HepG2 (cell line): ENCODE results near the gene BBIP1. TPM values are rescaled to one million over a fixed set of nuclear protein-coding genes. Genes with fewer than 3 reads are reported as not detected.

Experiments
- ATRX ChIP-seq: sonication (generic); formaldehyde crosslinking; IDR thresholded peaks from 2 replicates; pipeline ENCODE4 v1.4.0; 2020; ENCODE audit warnings: missing genetic modification reagents, borderline replicate concordance
- CHD2 ChIP-seq: IDR thresholded peaks from 2 replicates; pipeline ENCODE4 v1.6.1; 2011; ENCODE audit warnings: low read depth, low read length, improper control_type of control experiment
- DR1 ChIP-seq: sonication (generic); formaldehyde crosslinking; IDR thresholded peaks from 2 replicates; pipeline ENCODE4 v1.8.0; 2021; ENCODE audit warnings: mild to moderate bottlenecking, missing genetic modification reagents, inconsistent platforms
- EED ChIP-seq: sonication (generic); formaldehyde crosslinking; IDR thresholded peaks from 2 replicates; pipeline ENCODE4 v1.5.0; 2020; ENCODE audit warnings: mild to moderate bottlenecking, missing genetic modification reagents
- EHMT2 ChIP-seq: fragments of 200-600 bp; sonication (generic); IDR thresholded peaks from 2 replicates; pipeline ENCODE4 v1.7.0; 2017; ENCODE audit warnings: antibody characterized with exemption, low read depth, low read length, borderline replicate concordance
- ELF3 ChIP-seq: IDR thresholded peaks from 2 replicates; pipeline ENCODE4 v1.6.1; 2016; ENCODE audit warnings: missing genetic modification reagents, missing compliant biosample characterization
- FOXK2 ChIP-seq: fragments of 450-650 bp; IDR thresholded peaks from 2 replicates; pipeline ENCODE4 v1.6.1; 2016
- HHEX ChIP-seq: IDR thresholded peaks from 2 replicates; pipeline ENCODE4 v1.6.1; 2016; ENCODE audit warnings: control low read depth
- JDP2 ChIP-seq: sonication (generic); formaldehyde crosslinking; IDR thresholded peaks from 2 replicates; pipeline ENCODE4 v1.8.1; 2022; ENCODE audit warnings: missing genetic modification reagents, borderline replicate concordance
- KAT7 ChIP-seq: IDR thresholded peaks from 2 replicates; pipeline ENCODE4 v1.6.1; 2018; ENCODE audit warnings: borderline replicate concordance, missing compliant biosample characterization
- MTF2 ChIP-seq: sonication (generic); formaldehyde crosslinking; IDR thresholded peaks from 2 replicates; pipeline ENCODE4 v1.5.0; 2020; ENCODE audit warnings: missing genetic modification reagents, borderline replicate concordance
- TAF1 ChIP-seq: sonication (generic); formaldehyde crosslinking; IDR thresholded peaks from 2 replicates; pipeline ENCODE4 v1.4.0; 2020; ENCODE audit warnings: missing genetic modification reagents
- TAF15 ChIP-seq: fragments of 200-400 bp; formaldehyde crosslinking; IDR thresholded peaks from one replicate; pipeline ENCODE4 v1.6.1; 2018; ENCODE audit warnings: mild to moderate bottlenecking, low read depth, low read length; ENCODE audit not compliant: poor library complexity, severe bottlenecking
- TOPORS ChIP-seq: sonication (generic); formaldehyde crosslinking; IDR thresholded peaks from 2 replicates; pipeline ENCODE4 v1.8.0; 2023; ENCODE audit warnings: mild to moderate bottlenecking, missing genetic modification reagents
- WIZ ChIP-seq: sonication (generic); formaldehyde crosslinking; IDR thresholded peaks from 2 replicates; pipeline ENCODE4 v1.5.1; 2020; ENCODE audit warnings: mild to moderate bottlenecking, missing genetic modification reagents
- ZBTB38 ChIP-seq: sonication (generic); formaldehyde crosslinking; IDR thresholded peaks from 2 replicates; pipeline ENCODE4 v1.5.1; 2020; ENCODE audit warnings: mild to moderate bottlenecking, missing genetic modification reagents
- ZFY ChIP-seq: sonication (generic); formaldehyde crosslinking; IDR thresholded peaks from 2 replicates; pipeline ENCODE4 v1.4.0; 2020; ENCODE audit warnings: missing genetic modification reagents
- ZMAT3 ChIP-seq: sonication (generic); formaldehyde crosslinking; conservative IDR thresholded peaks from 2 replicates; pipeline ENCODE4 v1.7.0; 2021; ENCODE audit warnings: missing genetic modification reagents
- ZNF468 ChIP-seq: sonication (generic); formaldehyde crosslinking; IDR thresholded peaks from 2 replicates; pipeline ENCODE4 v1.8.0; 2022; ENCODE audit warnings: mild to moderate bottlenecking, moderate library complexity, missing genetic modification reagents
- ZNF598 ChIP-seq: sonication (generic); formaldehyde crosslinking; IDR thresholded peaks from 2 replicates; pipeline ENCODE4 v1.5.1; 2020; ENCODE audit warnings: mild to moderate bottlenecking, missing genetic modification reagents, borderline replicate concordance
- ZNF709 ChIP-seq: sonication (generic); formaldehyde crosslinking; IDR thresholded peaks from 2 replicates; pipeline ENCODE4 v1.5.0; 2020; ENCODE audit warnings: mild to moderate bottlenecking, missing genetic modification reagents
- ZNF746 ChIP-seq: sonication (generic); formaldehyde crosslinking; IDR thresholded peaks from 2 replicates; pipeline ENCODE4 v1.8.0; 2022; ENCODE audit warnings: mild to moderate bottlenecking, missing genetic modification reagents
- ZNF749 ChIP-seq: sonication (generic); formaldehyde crosslinking; IDR thresholded peaks from 2 replicates; pipeline ENCODE4 v1.8.0; 2022; ENCODE audit warnings: mild to moderate bottlenecking, missing genetic modification reagents, moderate library complexity, borderline replicate concordance
- ZNF790 ChIP-seq: sonication (generic); formaldehyde crosslinking; IDR thresholded peaks from 2 replicates; pipeline ENCODE4 v1.8.0; 2022; ENCODE audit warnings: missing genetic modification reagents, mild to moderate bottlenecking, borderline replicate concordance
- polyA plus RNA-seq, 8 experiments: library from polyadenylated mRNA; depleted of rRNA in 3 of 8; stranded (reverse) in 7 of 8; unstranded in 1 of 8; fragments of >200 nt; fragmentation: Illumina TruSeq in 4 of 8; extraction: Trizol in 4 of 8; gene quantifications; 2 replicates each; pipeline versions ENCODE4 v1.2.1 to v1.2.3, GENCODE V29; 2011 to 2016; ENCODE audit warnings: low read depth in 4 of 8, missing spikeins in 1 of 8, mixed read lengths in 1 of 8; ENCODE audit not compliant: insufficient read depth in 1 of 8
- total RNA-seq, 5 experiments: library from RNA; depleted of rRNA; stranded (reverse); fragments of >200 nt; fragmentation: Illumina TruSeq; extraction: Trizol; gene quantifications; 2 replicates each; pipeline ENCODE4 v1.2.3, GENCODE V29; 2016; ENCODE audit warnings: low read depth in 1 of 5
- TF ChIP-seq, protein P1 (sequence below): sonication (generic); formaldehyde crosslinking; IDR thresholded peaks from 2 replicates; pipeline ENCODE4 v1.9.0; 2021; ENCODE audit warnings: missing genetic modification reagents, borderline replicate concordance
- TF ChIP-seq, protein P2 (sequence below): sonication (generic); formaldehyde crosslinking; IDR thresholded peaks from 2 replicates; pipeline ENCODE4 v1.4.0; 2020; ENCODE audit warnings: missing genetic modification reagents

The BBIP1 gene
- total and polyA plus RNA-seq, 2 of the 13 experiments (the other 11 are each of a cell fraction or from before 2014, with no cell fraction given), result 18.3 to 24.1 TPM

DNA sequence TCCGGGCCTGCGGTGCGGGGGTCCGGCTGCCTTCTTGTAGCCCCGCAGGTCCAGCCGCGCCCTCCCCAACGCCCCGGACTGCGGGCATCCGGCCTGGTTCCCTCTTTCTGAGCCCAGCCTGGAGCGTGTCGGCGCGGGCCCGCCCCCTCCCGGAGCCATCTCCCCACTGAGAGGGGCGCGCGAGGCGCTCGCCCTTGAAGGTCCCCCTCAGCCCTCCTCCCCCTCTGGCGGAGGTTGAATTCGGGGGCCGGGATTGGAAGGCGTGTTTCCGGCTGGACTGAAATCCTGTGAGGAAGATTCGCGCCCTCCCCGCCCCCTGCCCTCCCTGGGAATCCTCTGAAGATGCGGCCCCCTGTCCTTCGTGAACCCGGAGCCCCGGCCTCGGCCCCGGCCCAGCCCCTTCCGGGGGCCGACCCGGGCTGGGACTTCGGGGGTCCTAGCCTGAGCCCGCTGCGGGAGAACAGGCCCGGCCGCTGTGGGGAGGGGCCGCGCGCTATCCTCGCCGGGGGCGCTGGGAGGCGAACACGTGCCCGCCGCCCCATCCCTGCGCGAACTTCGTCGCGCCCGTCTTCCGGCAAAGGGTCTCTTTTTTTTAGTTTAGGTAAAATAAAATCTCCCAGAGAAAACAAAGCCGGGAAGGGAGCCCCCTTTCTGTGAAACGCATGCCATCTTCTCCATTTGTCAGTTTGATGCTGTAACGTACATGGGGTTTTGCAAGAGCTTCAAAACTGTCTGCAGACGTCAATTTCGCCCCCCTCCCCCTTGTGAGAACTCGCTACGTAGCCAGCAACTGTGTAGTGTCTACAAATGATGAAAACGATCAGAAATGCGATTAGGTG is 46.6 kb downstream of the BBIP1 start (continued):
- no peak; the same call in 1 of the 2 replicates for TF ChIP-seq TAF1 (CRISPR knock-in tag)
- no peak for TF ChIP-seq ZMAT3 (CRISPR knock-in tag)
- no peak for TF ChIP-seq ZBTB38
- 0 out of 2 replicates have a peak, but pooled peaks have one; percentile 14 for TF ChIP-seq ZNF790 (CRISPR knock-in tag)
- peak; percentile 41; the same call in 1 of the 2 replicates for TF ChIP-seq ZNF598 (CRISPR knock-in tag)
- TF ChIP-seq ZFY, result peak; percentile 82
- TF ChIP-seq MTF2, result no peak
- peak; percentile 21; the same call in 1 of the 2 replicates for TF ChIP-seq ELF3
- peak; percentile 75 for TF ChIP-seq TAF15
- TF ChIP-seq EED, result no peak
- no peak for TF ChIP-seq EHMT2
- no peak for TF ChIP-seq HHEX
- TF ChIP-seq, protein P1, sequence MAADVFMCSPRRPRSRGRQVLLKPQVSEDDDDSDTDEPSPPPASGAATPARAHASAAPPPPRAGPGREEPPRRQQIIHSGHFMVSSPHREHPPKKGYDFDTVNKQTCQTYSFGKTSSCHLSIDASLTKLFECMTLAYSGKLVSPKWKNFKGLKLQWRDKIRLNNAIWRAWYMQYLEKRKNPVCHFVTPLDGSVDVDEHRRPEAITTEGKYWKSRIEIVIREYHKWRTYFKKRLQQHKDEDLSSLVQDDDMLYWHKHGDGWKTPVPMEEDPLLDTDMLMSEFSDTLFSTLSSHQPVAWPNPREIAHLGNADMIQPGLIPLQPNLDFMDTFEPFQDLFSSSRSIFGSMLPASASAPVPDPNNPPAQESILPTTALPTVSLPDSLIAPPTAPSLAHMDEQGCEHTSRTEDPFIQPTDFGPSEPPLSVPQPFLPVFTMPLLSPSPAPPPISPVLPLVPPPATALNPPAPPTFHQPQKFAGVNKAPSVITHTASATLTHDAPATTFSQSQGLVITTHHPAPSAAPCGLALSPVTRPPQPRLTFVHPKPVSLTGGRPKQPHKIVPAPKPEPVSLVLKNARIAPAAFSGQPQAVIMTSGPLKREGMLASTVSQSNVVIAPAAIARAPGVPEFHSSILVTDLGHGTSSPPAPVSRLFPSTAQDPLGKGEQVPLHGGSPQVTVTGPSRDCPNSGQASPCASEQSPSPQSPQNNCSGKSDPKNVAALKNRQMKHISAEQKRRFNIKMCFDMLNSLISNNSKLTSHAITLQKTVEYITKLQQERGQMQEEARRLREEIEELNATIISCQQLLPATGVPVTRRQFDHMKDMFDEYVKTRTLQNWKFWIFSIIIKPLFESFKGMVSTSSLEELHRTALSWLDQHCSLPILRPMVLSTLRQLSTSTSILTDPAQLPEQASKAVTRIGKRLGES (CRISPR knock-in tag), result no peak
- TF ChIP-seq, protein P2, sequence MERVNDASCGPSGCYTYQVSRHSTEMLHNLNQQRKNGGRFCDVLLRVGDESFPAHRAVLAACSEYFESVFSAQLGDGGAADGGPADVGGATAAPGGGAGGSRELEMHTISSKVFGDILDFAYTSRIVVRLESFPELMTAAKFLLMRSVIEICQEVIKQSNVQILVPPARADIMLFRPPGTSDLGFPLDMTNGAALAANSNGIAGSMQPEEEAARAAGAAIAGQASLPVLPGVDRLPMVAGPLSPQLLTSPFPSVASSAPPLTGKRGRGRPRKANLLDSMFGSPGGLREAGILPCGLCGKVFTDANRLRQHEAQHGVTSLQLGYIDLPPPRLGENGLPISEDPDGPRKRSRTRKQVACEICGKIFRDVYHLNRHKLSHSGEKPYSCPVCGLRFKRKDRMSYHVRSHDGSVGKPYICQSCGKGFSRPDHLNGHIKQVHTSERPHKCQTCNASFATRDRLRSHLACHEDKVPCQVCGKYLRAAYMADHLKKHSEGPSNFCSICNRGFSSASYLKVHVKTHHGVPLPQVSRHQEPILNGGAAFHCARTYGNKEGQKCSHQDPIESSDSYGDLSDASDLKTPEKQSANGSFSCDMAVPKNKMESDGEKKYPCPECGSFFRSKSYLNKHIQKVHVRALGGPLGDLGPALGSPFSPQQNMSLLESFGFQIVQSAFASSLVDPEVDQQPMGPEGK (CRISPR knock-in tag), result peak; percentile 85
- TF ChIP-seq ZNF709 (CRISPR knock-in tag), result no peak
- peak; percentile 50; the same call in 1 of the 2 replicates for TF ChIP-seq TOPORS (CRISPR knock-in tag)
- no peak for TF ChIP-seq JDP2
- 0 out of 2 replicates have a peak, but pooled peaks have one; percentile 0 for TF ChIP-seq WIZ
- TF ChIP-seq DR1 (CRISPR knock-in tag), result 0 out of 2 replicates have a peak, but pooled peaks have one; percentile 29
- no peak for TF ChIP-seq CHD2
- TF ChIP-seq ATRX, result no peak
- no peak for TF ChIP-seq FOXK2
- TF ChIP-seq ZNF749 (CRISPR knock-in tag), result peak; percentile 47; the same call in 1 of the 2 replicates
- TF ChIP-seq ZNF468 (CRISPR knock-in tag), result no peak
- TF ChIP-seq ZNF746 (CRISPR knock-in tag), result peak; percentile 46; the same call in 1 of the 2 replicates
- no peak for TF ChIP-seq KAT7 (CRISPR knock-in tag)
